ENCODE measurements around the gene WDFY1.

The WDFY1 gene

GRCh38 chr2:223944703-223945531 lies at the start of gene WDFY1:
TSS of gene WDFY1 (minus strand) at chr2:223945335. CDS start at chr2:223945284, 51 bp downstream.
- ATAC-seq, result peak; percentile 59 to 62

- ATAC-seq, result peak in 1 of 2 donors; percentile 36
These were observed 49.5 kb upstream of the WDFY1 start for GRCh38 chr2:223994562-223995162.

GRCh38 chr2:223993634-223994232 lies 48.6 kb upstream of the WDFY1 start:
- ATAC-seq, result peak; percentile 56 to 62

DNA sequence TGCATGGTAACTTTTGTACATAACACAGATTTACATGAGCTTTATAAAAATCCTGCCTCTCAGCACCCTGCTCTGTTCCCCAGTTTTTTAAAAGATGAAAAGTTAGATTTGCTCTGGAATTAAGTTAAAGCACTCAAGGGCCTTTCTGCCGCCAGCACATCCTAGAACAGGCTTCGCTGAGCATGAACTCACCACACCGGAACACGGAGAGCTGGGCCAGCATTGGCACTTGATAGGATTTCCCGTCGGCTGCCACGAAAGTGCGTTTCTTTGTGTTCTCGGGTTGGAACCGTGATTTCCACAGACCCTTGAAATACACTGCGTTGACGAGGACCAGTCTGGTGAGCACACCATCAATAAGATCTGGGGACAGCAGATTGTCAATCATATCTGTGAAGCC lies 46.5 kb upstream of the WDFY1 start:
- no peak for ATAC-seq

GRCh38 chr2:223989856-223990232 lies 44.7 kb upstream of the WDFY1 start:
- no peak for ATAC-seq

DNA sequence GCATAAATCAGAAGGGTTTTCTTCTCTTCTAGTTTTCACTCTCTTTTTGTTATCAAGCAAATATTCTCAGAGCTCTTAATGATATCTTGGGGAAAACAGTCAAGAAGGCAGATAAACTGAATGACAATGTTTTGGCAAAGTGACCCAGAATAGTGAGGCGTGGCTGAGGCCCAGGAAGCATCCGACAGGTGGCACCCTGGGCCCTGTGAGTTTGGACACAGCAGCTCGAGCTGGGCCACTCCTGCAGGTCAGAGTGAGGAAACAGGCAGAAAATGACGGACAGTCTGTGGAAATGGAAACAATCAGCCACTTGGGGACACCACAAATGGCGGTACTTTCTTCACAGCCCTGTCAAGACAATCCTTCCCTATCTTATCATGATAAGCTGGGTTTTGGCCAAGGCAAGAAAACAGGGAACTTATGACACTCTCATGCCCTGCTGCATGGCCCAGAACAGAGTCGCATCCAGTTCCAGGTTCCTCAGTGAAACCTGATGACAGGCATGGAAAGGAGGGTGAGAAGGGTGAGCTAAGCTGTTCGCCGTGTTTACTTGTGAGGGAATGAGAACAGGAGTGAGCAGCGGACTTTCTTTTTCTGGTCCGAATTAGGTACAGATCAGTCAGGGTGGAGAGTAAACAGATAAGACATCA lies 44.2 kb upstream of the WDFY1 start:
- no peak for ATAC-seq

DNA sequence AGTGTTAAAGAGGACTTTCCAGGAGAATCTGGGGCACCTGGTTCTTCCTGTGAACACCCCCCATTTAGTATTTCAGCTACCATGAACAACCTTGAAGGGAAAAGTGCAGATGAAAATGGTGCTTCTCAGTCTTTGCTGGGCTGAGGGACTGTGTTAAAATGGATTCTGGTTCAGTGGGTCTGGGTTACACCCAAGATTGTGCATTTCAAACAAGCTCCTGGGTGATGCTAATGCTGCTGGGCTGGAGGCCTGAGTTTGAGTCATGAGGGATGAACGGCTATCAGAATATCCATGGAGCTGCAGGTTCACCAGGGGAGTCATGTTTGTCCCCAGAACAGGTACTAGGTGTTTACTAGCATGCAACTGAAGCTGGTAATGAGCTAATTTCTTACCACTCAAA lies 36.1 kb upstream of the WDFY1 start:
- no peak for ATAC-seq

DNA sequence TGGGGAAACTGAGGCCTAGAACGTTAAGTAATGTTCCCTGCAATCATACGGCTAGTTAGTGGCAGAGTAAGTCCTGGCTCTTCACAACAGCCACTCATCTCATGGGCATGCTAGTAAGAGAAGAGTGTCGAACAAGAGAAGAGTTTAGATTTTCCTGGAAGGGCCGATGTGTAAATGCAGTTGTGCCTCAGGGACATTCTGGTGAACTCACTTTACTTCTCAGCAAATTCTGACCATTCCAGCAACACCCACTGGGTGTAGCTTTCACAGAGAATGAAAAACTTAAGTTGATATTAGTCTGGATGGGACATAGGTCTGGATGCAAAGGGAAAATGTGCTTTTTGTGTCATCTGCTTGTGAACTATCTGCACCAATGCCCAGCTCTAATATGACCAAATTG lies 35.7 kb upstream of the WDFY1 start:
- ATAC-seq, result no peak

DNA sequence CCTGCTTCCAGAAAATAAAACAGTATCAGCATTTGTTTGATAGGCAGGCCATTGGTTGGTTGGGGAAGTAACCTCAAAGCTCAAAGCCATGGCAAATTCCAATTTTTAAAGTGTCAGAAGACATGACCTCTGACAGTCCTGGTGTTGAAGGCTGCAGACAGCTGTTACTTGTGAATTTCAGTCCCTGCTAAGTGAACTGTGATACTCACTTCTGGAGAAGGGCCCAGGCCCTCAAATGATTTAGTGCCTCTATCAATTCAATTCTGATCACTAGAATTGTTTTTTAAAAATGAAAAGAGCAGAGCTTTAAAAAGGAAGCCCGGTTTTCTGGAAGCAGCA lies 35.2 kb upstream of the WDFY1 start:
- no peak for ATAC-seq

DNA sequence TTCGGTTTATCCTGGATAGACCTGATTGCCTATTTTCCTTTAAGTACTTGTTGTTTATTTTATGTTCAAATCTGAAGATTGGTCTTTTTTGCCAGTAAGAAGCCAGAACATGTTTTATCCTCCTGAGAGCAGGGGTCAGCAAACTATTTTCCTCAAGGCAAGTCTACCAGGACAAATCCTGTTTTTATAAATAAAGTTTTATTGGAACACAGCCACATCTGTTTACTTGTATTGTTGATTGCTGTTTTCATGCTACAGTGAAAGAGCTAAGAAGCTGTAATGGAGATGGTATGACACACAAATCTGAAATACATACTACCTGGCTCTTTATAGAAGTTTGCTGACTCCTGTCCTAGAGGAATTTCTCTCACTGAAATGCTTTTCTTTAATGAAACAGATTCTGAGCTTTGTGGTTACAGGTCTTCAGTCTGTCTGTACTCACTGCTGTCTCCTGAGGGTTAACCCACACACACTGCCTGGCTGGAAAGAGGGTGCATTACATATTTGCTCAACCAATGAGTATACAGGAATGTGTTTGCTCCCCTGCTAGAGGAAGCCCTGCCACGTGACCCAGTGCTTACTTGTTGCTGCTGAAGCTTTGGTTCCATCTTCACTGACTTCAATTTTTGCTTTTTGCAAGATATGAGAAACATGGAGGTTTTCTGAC lies 34.7 kb upstream of the WDFY1 start:
- no peak for ATAC-seq

DNA sequence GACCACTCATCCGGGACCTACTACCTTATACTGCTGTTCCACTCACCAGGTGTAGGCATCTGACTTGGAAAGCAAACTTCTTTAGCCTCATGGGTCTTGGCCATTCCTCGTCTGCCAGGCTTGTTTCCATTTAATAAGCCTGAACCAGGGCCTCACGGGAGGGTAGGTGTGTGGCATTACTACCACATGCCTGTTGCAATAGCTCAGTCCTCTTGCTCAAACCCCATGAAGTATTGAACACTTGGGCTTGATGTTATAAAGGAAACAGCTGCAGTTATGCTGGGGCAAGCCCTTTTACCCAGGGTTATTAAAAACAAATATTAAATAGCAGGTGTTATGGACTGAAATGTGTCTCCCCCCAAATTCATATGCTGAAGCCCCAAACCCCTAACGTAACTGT lies 33.3 kb upstream of the WDFY1 start:
- no peak for ATAC-seq

GRCh38 chr2:223976635-223977226 lies 31.6 kb upstream of the WDFY1 start:
- ATAC-seq, result no peak

- no peak for ATAC-seq
These were observed 28.5 kb upstream of the WDFY1 start for GRCh38 chr2:223973606-223974005.

DNA sequence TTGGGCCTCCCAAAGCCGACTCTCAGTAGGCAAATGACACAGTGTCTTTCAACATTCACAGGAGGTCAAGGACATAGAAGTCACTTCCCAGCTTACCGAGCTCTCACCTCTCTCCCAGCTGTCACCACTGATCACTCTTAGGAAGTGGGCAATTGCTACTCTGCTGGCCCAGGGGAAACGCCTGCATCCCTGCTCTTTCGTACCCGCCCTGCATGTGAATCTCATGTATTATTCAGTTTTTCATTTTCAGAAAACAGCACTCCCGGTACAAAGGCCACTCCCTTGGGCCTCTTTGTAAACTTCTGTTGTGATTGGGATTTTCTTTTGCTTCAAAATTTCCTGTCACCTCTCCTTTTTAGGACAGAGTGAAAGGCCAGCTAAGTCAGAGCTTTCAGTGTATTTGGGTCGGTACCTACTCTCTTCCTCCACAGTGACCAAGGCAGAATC lies 27.5 kb upstream of the WDFY1 start:
- ATAC-seq, result no peak

DNA sequence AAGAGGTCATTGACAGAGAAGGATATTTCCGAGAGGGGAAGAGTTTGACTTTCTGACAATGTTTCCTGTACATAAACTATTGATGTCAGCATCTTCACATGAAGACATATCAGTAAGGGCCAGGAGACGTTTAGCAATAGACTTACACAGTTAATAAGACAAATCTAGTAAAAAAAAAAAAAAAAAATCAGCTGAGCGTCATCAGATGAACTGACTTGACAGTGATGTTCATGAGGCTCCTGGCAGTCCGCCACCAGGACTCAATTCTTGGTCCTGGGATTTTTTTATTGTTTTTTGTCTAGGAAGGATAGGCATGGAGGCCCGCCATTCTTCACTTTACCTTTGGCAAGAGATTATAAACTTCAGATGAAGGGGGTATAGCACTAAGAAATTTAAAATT lies 26.6 kb upstream of the WDFY1 start:
- no peak for ATAC-seq

GRCh38 chr2:223970343-223971128 lies 25.4 kb upstream of the WDFY1 start:
- peak in 1 of 2 donors; percentile 49 for ATAC-seq

DNA sequence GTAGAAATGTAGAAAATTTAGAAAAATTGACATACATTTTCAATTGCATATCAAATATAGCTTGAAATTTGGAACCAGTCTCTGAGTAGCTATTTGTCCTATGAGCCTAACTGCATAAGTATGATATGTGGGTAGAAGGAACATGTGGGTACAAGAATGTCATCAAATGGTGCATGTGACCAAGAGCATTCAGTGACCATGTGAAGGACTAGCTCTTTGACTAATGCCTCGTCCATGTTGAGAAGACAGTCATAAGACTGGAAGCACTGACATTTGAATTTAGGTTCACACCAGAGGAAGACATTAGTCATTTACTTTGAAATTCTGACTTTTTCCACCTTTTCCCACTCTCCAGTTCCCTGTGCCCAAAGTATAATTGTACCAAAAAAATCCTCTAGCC lies 24.7 kb upstream of the WDFY1 start:
- no peak for ATAC-seq

GRCh38 chr2:223969315-223969714 lies 24.2 kb upstream of the WDFY1 start:
- ATAC-seq, result no peak

DNA sequence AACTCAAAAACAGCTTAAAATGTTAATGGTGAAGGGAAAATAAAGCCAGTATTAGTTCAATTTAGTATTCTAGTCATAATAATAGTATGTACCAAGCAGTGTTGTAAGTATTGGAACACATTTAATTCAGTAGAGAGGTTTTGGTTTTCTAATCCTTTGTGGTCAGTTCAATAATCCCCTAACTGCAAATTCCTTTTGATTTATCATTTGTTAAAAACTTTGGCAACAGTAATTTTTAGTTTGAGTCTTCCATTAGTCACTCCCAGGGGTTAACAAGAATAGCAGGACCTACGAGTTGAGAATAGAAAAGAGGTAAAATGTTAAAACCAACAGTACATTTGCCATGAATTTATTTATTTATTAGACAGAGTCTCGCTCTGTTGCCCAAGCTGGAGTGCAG lies 22.8 kb upstream of the WDFY1 start:
- ATAC-seq, result no peak

DNA sequence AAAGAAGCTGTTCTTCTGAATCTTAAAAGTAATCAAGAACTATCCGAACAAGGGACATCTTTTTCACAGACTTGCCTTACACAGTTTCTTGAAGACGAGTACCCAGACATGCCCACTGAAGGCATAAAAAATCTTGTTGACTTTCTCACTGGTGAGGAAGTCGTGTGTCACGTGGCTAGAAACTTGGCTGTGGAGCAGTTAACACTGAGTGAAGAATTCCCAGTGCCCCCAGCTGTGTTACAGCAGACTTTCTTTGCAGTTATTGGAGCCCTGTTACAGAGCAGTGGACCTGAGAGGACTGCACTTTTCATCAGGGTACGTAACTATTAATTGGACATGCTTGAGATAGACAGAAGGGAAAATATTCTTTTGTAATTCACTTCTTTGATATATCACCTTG lies 14.6 kb upstream of the WDFY1 start:
- ATAC-seq, result no peak

- ATAC-seq, result peak; percentile 98 to 99
These were observed 12.1 kb upstream of the WDFY1 start, which contains the start of gene MRPL44 for GRCh38 chr2:223957092-223957851. TSS of gene MRPL44 (plus strand) at chr2:223957463. CDS start at chr2:223957473, 10 bp downstream.
